HG03521 (cell line): ENCODE measurements around the gene NAXD.
"Not testable (repeated sequence)": the region's sequence is repeated elsewhere in the genome, so short reads cannot be mapped to it uniquely, and the experiment has no call there.

Experiments used
- ATAC-seq: cut with Tn5 transposase; IDR thresholded peaks from one replicate; pipeline ENCODE4 v1.9.1; 2021; ENCODE audit warnings: mild to moderate bottlenecking, moderate library complexity; ENCODE audit not compliant: unreplicated experiment

NAXD gene

DNA sequence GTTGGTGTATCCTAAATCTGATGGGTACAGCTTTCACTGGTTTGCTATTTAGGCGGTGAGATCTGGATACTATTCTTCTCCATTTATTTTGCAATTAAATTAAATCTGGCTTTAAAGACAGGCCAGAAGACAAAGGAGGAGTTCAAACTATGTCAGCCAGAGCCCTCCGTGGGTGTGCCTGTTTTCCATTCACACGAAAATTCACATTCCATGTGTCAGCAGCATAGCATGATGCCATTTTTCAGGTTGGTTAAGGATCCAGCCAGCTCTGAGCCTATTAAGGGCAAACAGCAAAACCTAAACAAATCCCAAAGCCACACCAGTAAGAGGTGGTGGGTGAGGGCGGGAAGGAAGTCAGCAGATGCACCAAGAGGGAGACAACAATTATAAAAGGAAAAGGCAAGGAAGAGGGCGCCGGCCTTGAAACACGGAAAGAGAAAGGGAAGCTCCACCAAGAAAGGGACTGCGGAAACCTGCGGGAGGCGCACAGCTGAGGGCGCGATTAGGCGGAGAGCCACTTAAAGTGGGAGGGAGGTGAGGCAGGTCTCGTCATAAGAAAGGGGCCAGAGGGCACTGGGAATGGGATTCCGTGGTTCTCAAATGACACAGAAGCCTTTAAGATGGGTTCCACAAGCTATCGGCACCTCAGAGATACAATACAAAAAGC is 47.6 kb downstream of the NAXD start:
- ATAC-seq: no peak

DNA sequence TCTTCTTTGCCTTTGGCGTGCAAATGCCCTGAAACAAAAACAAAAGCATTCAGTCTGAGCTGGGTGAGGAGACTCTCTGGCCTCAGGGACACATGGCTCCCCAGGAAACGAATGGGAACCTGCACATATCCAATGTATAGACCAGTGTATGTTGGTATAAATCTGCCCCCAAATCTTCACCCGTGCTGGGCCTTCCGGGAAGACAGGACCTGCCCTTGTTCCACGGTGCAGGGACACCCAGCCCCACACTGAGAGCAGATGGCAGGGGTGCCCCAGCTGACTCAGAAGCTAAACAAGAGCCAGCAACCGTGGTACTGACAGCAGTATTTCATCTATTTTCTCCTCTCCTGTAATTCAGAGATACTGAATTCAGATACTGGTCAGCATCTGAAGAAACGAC is 48.1 kb downstream of the NAXD start:
- ATAC-seq: no peak

DNA sequence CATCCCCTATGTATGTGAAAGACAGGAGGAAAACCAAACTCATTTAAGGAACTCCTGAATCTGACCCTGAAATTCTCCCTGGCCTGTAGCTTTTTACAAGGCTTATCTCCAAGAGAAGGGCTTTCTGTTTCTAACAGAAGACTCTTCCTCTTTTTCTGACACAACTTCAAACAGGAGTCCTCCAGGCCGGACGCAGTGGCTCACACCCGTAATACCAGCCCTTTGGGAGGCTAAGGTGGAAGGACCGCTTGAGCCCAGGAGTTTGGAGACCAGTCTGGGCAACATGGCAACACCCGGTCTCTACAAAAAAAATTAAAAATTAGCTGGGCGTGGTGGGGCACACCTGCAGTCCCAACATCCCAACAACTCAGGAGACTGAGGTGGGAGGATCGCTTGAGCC is 48.7 kb downstream of the NAXD start:
- ATAC-seq: no peak

DNA sequence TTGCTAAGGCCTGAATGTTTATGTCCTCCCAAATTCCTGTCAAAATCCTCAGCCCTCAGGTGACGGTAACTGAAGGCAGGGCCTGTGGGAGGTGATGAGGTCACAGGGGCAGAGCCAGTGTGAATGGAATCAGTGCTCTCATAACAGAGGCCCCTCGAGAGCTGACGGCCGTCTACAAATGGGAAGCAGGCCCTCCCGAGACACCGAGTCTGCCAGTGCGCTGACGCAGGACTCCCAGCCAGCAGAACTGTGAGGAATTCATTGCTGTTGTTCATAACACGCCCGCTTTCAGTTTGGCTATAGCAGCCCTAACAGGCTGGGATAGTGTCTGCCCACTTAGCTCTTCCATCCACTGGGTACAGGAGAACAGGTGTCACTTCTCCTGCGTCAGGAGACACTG is 49.3 kb downstream of the NAXD start:
- ATAC-seq: no peak

DNA sequence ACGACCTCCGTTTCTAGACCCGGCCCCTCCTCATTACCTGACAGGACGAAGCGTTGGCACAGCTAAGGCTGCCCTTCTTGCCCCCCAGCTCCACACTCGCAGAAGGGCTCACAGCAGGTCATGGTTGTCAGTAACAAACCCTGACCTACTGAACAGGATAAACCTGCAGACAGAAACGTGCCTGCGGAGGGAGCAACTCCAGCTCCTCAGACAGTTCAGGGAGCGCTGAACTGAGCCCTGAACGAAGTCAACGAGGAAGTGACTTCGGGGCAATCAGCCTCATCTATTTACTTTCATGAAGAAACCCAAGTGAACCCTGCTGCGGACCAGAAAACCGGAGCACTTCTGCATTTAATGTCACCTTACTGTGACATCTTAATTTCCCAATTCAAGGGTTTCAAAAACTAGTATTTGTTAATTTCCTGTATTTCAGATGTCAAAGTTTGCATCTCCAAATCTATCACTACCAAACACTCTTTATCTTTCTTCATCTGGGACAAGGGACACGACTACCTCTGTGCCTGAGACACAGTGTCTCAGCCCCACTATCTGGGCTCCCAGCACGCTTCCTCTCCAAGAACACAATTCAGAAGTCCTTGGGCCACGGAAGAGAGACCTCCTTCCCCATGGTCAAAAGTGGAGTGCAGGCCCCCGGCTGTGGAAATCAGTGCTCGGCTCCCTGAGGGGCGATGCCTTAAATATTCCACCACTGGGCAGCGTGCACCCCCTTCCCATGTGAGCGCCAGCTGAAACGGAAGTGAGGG is 50.3 kb downstream of the NAXD start:
- no peak for ATAC-seq

DNA sequence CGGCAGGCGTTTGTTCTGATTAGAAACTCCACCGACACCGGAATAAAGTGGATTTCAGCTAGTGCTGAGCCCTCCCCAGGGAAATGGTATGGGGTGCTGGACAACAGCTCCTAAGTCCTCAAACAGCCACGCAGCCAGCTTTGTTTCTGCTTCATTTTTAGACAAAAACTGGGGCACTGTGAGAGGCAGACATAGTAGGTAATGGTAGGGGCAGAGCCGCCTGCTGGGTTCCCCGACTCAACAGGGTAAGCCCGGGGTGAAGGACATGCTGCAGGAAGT is 50.8 kb downstream of the NAXD start:
- no peak for ATAC-seq

DNA sequence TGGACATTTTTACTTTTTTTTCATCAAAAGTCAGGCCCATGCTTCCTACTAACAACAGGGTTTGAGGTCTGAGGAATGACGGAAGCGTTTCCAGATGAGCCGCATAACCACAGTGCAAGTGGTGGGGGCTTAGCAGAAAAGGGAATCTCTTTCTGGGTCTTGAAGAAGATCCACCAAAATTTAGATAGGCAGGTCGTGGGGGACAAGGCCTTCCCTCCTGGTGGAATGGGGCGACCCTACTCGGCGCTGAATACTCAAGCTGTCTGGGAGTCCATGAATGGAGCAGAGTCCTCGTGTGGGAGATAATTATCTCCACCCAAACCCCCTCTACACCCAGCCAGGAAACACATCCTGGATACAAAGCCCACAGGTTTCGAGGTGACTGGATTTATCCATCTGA is 53.7 kb downstream of the NAXD start:
- no peak for ATAC-seq

DNA sequence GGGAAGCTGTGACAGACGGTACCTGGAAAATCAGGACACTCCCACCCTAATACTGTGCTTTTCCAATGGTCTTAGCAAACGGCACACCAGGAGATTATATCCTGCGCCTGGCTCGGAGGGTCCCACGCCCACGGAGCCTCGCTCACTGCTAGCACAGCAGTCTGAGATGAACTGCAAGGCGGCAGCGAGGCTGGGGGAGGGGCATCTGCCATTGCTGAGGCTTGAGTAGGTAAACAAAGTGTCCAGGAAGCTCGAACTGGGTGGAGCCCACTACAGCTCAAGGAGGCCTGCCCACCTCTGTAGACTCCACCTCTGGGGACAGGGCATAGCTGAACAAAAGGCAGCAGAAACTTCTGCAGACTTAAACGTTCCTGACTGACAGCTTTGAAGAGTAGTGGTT is 54.5 kb downstream of the NAXD start:
- ATAC-seq: not testable (repeated sequence)

DNA sequence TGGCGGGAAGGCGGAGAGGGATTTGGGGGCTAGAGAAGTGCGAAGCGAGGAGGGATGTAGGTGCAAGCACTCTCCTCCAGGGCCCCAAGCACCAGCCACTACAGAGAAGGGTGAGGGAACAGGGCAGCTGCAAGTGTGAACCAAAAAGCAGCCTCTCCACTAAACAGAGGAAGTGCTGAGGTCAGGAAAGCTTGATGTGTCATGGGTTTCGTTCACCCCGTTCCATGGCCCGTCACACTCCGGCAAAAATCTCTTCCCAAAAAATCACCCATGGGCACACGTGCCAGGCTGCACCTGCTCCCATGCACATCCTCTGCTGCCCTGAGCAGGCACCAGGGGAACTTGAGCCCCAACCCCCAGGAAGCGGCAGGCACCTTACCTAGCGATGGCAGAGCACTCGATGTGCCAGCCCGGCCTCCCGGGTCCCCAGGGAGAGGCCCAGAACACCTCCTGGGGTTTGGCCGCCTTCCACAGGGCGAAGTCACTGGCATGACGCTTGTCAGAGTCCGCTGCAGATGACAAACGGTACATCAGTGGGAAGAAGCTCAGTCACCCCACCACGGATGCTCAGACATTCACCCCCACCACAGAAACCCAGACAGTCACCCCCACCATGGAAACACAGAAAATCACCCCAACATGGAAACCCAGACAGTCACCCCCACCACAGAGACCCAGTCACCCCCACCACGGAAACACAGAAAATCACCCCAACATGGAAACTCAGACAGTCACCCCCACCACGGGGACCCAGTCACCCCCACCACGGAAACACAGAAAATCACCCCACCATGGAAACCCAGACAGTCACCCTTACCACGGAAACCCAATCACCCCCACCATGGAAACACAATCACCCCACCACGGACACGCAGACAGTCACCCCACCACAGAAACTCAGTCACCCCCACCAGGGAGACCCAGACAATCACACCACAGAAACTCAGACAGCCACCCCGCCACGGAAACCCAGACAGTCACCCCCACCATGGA is 61.5 kb downstream of the NAXD start:
- ATAC-seq: peak; percentile 70

DNA sequence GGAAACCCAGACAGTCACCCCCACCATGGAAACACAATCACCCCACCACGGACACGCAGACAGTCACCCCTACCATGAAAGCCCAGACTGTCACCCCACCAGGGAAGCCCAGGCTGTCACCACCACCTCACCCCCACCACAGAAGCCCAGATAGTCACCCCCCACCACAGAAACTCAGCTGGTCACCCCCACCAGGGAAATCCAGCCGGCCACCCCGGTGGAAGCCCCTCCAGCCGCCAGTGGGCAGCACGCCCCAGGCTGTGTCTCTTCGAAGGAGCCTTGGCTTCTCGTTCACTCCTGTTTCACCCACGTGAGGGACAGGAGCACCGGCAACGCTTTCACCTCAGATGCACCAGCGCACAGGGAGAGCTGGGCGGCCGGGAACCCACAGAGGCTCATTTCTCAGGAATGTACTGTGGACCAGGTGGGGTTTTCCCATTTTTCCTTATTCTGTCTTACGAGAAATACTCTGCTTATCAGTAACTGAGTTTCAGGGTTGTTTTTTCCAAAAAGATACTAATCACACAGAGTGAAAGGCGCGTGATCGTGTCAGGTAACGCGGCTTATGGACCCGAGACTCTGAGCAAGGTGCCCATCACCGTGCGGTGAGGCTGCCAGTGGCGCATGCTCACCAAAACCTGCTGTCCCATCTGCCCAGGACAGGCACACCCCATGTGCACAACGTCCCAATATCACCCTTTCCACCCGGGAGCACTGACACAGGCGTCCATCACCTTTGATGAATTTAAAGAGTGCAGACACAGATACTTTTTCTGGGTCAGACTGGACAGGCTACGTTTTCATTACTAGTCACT is 62.6 kb downstream of the NAXD start:
- no peak for ATAC-seq

DNA sequence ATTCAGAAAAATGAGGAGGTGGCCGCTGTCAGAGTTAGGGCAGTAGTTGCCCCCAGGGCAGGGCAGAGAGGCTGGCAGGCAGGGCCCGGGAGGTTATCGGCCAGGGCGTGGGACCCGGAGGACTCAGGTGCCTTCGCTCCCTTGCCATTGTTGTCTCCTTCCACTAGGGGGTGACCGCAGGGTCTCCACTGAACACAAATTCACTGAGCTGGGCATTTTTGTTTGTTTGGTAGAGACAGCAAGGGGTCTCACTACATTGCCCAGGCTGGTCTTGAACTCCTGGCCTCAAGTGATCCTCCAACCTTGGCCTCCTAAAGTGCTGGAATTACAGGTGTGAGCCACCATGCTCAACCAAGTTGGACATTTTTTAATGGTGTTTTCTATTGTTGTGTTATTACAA is 65.5 kb downstream of the NAXD start:
- ATAC-seq: no peak

DNA sequence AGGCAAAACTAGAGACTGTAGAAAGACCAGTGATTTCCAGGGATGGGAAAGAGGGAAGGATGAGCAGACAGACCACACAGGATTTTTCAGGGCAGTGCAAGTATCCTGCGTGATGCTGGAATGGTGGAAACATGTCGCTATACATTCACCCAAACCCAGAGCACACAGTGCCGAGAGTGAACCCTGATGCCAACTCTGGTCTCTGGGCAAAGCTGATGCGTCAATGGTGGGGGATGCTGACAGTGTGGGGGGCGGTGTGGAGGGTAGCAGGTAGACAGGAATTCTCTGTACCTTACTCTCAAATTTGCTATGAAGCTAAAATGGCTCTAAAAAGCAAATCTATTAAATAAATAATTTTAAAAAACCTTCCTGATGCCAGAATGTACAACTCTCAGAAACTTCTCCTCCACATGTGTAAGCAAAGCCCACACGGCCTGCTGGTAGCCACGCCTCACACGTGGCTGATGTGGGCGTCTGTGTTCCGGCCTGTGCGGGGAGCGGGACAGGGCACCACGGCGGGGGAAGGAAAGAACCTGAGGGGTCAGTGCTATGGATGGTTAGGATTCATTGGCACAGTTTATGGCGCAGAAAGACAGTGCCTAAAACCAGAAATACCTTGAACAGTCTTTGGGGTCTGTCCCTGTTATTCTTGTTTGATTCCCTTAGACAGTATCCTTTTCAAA is 66.7 kb downstream of the NAXD start:
- no peak for ATAC-seq

DNA sequence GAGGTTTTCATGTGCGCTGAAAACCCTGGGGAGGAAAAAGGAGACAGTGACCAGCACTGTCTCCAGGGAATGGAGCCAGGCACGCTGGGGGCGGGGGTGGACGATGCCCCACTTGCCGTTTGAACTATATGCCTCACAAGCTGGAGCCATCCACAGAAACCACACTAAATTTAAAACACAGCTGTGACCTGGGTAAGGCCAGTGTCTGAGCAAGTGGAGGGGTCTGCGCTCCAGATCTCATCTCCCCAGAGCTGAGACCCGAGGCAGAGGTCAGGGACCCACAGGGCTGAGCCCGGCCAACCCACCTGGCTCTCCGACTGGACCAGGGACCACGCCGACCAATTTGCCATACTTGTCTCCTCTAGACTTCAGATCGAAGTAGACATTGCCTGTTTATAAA is 67.4 kb downstream of the NAXD start:
- no peak for ATAC-seq

DNA sequence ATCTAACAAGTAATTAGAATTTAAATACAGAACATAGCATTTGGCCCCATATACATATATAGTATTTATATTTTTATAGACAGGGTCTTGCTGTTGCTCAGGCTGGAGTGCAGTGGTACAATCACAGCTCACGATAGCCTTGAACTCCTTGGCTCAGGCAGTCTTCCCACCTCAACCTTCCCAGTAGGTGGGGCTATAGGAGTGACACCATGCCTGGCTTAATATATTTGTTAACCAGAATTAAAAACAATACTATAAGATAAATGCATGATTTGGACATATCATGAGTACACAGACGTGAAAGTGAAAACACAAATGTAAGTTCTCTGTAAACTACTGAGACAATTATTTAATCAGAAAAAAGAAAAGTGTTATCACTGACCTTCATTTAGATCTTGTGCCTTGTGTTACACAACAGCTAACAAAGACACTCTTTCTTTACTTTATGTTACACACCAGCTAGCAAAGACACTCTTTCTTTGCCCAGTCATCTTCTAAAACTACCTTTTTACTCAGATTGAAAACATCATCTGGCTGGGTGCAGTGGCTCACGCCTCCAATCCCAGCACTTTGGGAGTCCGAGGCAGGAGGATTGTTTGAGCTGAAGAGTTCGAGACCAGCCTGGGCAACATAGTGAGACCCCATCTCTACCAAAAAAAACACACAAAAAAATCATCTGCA is 68.0 kb downstream of the NAXD start:
- no peak for ATAC-seq

DNA sequence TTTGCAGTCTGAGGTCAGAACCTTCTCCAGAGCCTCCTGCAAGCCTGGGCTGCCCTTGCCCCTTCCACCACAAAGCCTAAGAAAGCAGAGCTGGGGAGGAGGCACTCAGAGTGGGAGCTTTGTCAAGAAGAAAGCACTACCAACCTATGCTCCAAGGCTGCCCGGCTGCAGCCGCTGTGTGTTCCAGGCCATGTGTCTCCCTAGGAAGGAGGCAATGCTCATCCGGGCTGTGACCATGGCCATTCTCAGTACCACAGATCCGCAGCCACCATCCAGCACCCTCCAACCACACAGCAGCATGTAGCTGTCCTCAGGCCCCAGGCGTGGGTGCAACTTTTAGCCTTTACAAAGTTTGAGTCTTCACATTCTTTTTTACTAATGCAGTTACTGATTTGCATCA is 68.6 kb downstream of the NAXD start:
- no peak for ATAC-seq

DNA sequence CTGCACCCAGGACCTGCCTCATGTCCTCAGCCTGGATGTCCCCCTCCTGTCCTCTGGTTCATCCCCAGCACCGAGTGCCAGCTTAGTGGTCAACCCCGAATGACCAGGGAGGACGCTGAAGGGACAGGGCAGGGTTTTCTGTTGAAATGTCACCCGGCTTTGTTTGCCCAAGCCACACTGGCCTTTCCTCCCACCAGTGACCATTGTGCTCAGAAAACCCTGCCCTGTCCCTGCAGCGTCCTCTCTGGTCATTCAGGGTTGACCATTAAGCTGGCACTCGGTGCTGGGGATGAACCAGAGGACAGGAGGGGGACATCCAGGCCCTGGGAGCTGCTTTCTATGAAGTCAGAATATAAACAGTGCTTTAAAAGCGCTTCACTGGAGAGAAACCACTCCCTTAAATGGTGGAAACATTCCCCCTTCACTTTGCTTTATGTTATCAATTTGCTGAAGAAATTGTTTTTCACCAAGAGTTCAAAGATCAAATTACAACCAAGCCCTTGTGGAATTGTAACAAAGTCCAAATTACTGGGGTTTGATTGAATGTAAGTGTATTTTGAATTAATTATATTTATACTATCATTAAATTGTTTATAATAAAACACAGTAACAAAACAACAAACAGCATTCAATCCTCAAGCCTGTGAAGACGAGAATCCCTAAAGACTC is 69.2 kb downstream of the NAXD start:
- ATAC-seq: no peak

DNA sequence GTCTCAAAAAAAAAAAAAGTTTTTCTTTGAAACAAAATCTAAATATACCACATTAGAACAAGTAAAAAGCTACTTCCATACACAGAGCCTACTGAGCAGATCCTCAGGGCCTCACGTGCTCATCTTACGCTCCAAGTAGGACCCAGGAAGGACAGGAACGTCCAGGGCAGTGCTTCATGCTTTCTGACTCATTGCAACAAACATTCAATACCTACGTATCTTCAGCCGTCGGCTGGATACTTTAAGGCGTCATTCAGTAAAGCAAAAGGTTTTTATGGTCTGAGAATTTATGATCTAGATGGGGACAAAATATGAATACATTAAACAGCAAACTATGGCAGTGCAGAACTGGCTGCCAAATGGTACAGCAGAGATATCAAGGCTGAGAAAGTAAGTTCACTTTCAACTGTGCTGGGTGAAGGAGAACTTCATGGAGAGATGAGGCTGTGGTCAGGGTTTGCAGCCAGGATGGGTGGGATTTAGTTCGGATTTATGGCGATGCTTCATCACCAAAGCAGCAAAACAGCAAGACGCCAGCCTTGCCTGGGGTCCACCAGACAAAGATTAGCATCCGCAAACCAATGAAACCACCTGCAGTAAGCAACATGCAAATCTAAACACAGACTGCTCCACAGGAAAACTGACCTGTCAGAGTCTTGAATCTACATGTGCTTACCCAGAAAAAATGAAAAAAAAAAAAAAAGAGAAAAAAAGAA is 70.1 kb downstream of the NAXD start:
- ATAC-seq: no peak

DNA sequence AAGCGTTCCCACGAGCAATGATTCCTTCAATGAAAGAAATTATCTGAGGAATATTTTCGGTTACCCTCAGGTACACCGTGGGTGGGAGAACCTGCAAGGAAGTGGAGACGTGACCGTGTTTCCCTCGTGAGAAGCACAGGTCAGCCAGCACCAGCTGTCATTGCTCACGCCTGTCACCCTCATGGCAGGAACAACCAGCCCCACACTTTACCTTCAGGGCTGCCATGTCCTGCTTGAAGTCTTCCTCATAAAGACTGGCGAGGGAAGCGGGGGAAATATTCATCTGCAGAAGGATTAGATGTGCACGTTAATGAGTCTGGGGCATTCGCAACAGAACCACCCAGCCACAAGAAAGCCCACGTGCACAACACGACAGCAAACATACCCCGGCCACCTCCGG is 72.4 kb downstream of the NAXD start:
- no peak for ATAC-seq

DNA sequence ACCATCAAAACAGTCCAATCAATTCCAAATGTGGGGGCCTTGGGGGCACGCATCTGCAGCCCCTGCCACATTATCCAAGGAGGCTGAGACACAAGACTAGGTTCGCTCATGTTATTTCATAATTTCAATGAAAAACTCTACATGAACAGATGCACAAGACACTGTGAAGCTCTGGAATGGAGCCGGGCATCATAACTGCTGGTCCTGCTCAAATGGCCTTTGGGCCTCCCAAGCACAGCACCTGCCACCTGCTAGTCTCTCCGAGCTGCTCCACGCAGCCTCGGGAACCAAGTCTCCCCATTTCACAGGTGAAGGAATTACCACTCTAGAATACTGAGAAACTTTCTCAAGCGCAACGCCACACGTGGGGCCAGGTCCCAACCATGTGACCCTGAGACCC is 73.7 kb downstream of the NAXD start:
- no peak for ATAC-seq
